GM12891 (cell line): ENCODE measurements around the gene PRPF18.

ENCODE experiments used
- PAX5 ChIP-seq: IDR thresholded peaks from 2 replicates; pipeline ENCODE4 v1.6.1; 2011; ENCODE audit warnings: low read length, moderate library complexity, mild to moderate bottlenecking; ENCODE audit not compliant: insufficient read depth, severe bottlenecking
- POLR2A ChIP-seq: IDR thresholded peaks from 2 replicates; pipeline ENCODE4 v1.6.1; 2011; ENCODE audit warnings: low read depth, low read length, control low read depth
- POLR2AphosphoS5 ChIP-seq: IDR thresholded peaks from 2 replicates; pipeline ENCODE4 v1.6.1; 2011; ENCODE audit warnings: low read depth, low read length, control low read depth
- POU2F2 ChIP-seq: IDR thresholded peaks from 2 replicates; pipeline ENCODE4 v1.6.1; 2011; ENCODE audit warnings: low read depth, mild to moderate bottlenecking, control low read depth, low read length, moderate library complexity
- SPI1 ChIP-seq: IDR thresholded peaks from 2 replicates; pipeline ENCODE4 v1.6.1; 2011; ENCODE audit warnings: low read depth, low read length, control low read depth
- TAF1 ChIP-seq: IDR thresholded peaks from 2 replicates; pipeline ENCODE4 v1.6.1; 2011; ENCODE audit warnings: low read depth, low read length, control low read depth

DNA sequence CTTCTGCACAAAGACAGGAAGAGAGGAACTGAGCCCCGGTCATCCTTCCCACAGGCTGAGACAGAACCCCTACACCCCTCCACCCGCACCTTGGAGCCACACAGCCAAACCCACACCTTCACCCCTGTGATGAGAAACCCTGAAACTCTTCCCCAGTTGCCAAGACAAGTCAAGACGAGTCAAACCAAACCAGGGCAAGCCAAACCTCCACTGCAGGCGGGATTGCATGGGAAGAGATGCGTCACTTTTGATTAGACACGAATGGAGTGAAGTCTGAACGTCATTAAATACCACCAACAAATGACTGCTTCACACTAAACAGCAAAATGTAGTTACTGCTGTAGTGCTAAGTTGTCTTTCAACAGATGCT is 73.8 kb downstream of the PRPF18 start:
- TF ChIP-seq POLR2A = no peak
- no peak for TF ChIP-seq TAF1
- no peak for TF ChIP-seq POU2F2
- no peak for TF ChIP-seq POLR2AphosphoS5
- no peak for TF ChIP-seq PAX5
- peak; percentile 49 for TF ChIP-seq SPI1
